Thyroid gland (tissue), 4 donors: Measurements from ENCODE around the gene TH. TPM values are rescaled to one million over a fixed set of nuclear protein-coding genes. Genes with fewer than 3 reads are reported as not detected.

Experiments used
- DNase-seq, 2 donors: peaks; one replicate each; pipeline ENCODE4 v3.0.0-alpha.2; 2019
- H3K27ac ChIP-seq, 3 donors: fragments of 200-600 bp; sonication (generic); 1 replicate in 2 of 3; 2 replicates in 1 of 3; pipeline ENCODE4 v1.5.1; 2016 to 2019; ENCODE audit warnings: mild to moderate bottlenecking in 1 of 3, moderate library complexity in 1 of 3
- H3K27me3 ChIP-seq: fragments of 200-600 bp; sonication (generic); one replicate; pipeline ENCODE4 v1.5.1; 2019
- H3K36me3 ChIP-seq, 2 donors: fragments of 200-600 bp; sonication (generic); one replicate each; pipeline ENCODE4 v1.5.1; 2016 to 2019
- H3K4me1 ChIP-seq, 2 donors: fragments of 200-600 bp; sonication (generic); one replicate each; pipeline ENCODE4 v1.5.1; 2017 to 2019
- H3K4me3 ChIP-seq, 3 donors: fragments of 200-600 bp; sonication (generic); replicated peaks in 1 of 3; 1 replicate in 2 of 3; 2 replicates in 1 of 3; pipeline ENCODE4 v1.5.1; 2016; ENCODE audit warnings: mild to moderate bottlenecking in 1 of 3
- H3K9me3 ChIP-seq: fragments of 200-600 bp; sonication (generic); one replicate; pipeline ENCODE4 v1.5.1; 2017
- CTCF ChIP-seq, 6 experiments: fragments of 200-600 bp in 3 of 6; fragments of 450-650 bp in 3 of 6; sonication (generic) in 3 of 6; IDR thresholded peaks; one replicate each; pipeline ENCODE4 v1.5.1; 2016 to 2019; ENCODE audit warnings: antibody characterized with exemption in 6 of 6, mild to moderate bottlenecking in 2 of 6, inconsistent platforms in 1 of 6, moderate library complexity in 1 of 6
- POLR2A ChIP-seq, 2 donors: fragments of 450-650 bp; IDR thresholded peaks; one replicate each; pipeline ENCODE4 v1.6.1; 2017; ENCODE audit warnings: antibody characterized with exemption in 2 of 2, mild to moderate bottlenecking in 2 of 2, moderate library complexity in 1 of 2
- WGBS, 2 donors: methylation state at CpG; one replicate each; pipeline ENCODE4 v1.1.5; 2017; 5-methylcytosine and 5-hydroxymethylcytosine counted together
- intact Hi-C: fragments of 100-400 bp; cut with DNase I; formaldehyde crosslinking; loops from one replicate; pipeline ENCODE4 v1.15.1; 2023
- total RNA-seq, 4 donors: library from RNA; depleted of rRNA; stranded (reverse); fragments of >200 nt; gene quantifications; one replicate each; pipeline ENCODE4 v1.2.3, GENCODE V29; 2016

TH gene
- total RNA-seq, 4 donors from 2014 or later: not detected

GRCh38 chr11:2120359-2121100 is 51.1 kb downstream of the TH start:
- intact Hi-C loops: no loop called here
- DNase-seq: no peak
- no peak overlapping the region for H3K4me3 ChIP-seq
- no peak overlapping the region for H3K27ac ChIP-seq
- H3K9me3 ChIP-seq: no peaks in the 10 kb centered on the region
- H3K27me3 ChIP-seq: no peaks in the 10 kb centered on the region
- TF ChIP-seq CTCF (IDR thresholded peaks at IDR 0.05) (no peak), POLR2A (IDR thresholded peaks at IDR 0.05) (no peak)
- no peaks in the 10 kb centered on the region for H3K36me3 ChIP-seq
- 51 to 73% methylated on average over 14 to 15 of the region's 23 CpGs for WGBS, 2 donors
- H3K4me1 ChIP-seq: no peaks in the 10 kb centered on the region

- Histone ChIP-seq H3K36me3 (no peaks in the 10 kb centered on the region), H3K4me3 (no peak overlapping the region), H3K27ac (no peak overlapping the region), H3K4me1 (no peaks in the 10 kb centered on the region), H3K9me3 (no peaks in the 10 kb centered on the region), H3K27me3 (no peaks in the 10 kb centered on the region)
- TF ChIP-seq POLR2A (IDR thresholded peaks at IDR 0.05) (no peak), CTCF (IDR thresholded peaks at IDR 0.05) (no peak)
- no peak for DNase-seq
- intact Hi-C loops: no loop called here
- WGBS, 2 donors: 79 to 82% methylated on average over 4 of the region's 4 CpGs
These were observed 52.9 kb downstream of the TH start for GRCh38 chr11:2118677-2119076.

- Histone ChIP-seq H3K4me1 (no peaks in the 10 kb centered on the region), H3K27me3 (no peaks in the 10 kb centered on the region), H3K4me3 (no peak overlapping the region), H3K36me3 (no peaks in the 10 kb centered on the region), H3K9me3 (no peaks in the 10 kb centered on the region), H3K27ac (no peak overlapping the region)
- intact Hi-C loops: no loop called here
- WGBS, 2 donors: 89 to 98% methylated on average over 1 of the region's 1 CpG
- DNase-seq: no peak
- TF ChIP-seq POLR2A (IDR thresholded peaks at IDR 0.05): no peak
- TF ChIP-seq CTCF (IDR thresholded peaks at IDR 0.05): no peak
These were observed 54.9 kb downstream of the TH start for GRCh38 chr11:2116680-2117079.

GRCh38 chr11:2115308-2115707 is 56.3 kb downstream of the TH start:
- H3K27me3 ChIP-seq: no peaks in the 10 kb centered on the region
- intact Hi-C loops: no loop called here
- no peaks in the 10 kb centered on the region for H3K9me3 ChIP-seq
- H3K27ac ChIP-seq: no peak overlapping the region
- WGBS, 2 donors: 86% methylated on average over 7 of the region's 12 CpGs; no CpG with 5 or more reads in 1 of the 2 donors
- H3K4me1 ChIP-seq: no peaks in the 10 kb centered on the region
- no peak for DNase-seq
- H3K4me3 ChIP-seq: no peak overlapping the region
- no peaks in the 10 kb centered on the region for H3K36me3 ChIP-seq
- TF ChIP-seq POLR2A (IDR thresholded peaks at IDR 0.05): no peak
- no peak for TF ChIP-seq CTCF (IDR thresholded peaks at IDR 0.05)

- Histone ChIP-seq H3K36me3 (no peaks in the 10 kb centered on the region), H3K9me3 (no peaks in the 10 kb centered on the region), H3K4me3 (no peak overlapping the region), H3K4me1 (no peaks in the 10 kb centered on the region), H3K27me3 (no peaks in the 10 kb centered on the region), H3K27ac (no peak overlapping the region)
- 80 to 89% methylated on average over 26 of the region's 32 CpGs for WGBS, 2 donors
- no peak for DNase-seq
- intact Hi-C loops: no loop called here
- TF ChIP-seq POLR2A (IDR thresholded peaks at IDR 0.05) (no peak), CTCF (IDR thresholded peaks at IDR 0.05) (no peak)
These were observed 57.0 kb downstream of the TH start for GRCh38 chr11:2114430-2115241.
